ENCODE data around the gene PLOD1. TPM values are rescaled to one million over a fixed set of nuclear protein-coding genes. Genes with fewer than 3 reads are reported as not detected.

The PLOD1 gene
- total and polyA plus RNA-seq, 2 of the 13 experiments (the other 11 are each of a cell fraction or from before 2014, with no cell fraction given): 70.1 to 318 TPM

GRCh38 chr1:11908095-11908675, 26.3 kb upstream of the PLOD1 start (continued):
- TF ChIP-seq IRF9 (CRISPR knock-in tag; IDR thresholded peaks at IDR 0.05; ENCODE audit: borderline replicate concordance) (no peak), NR2F6 (IDR thresholded peaks at IDR 0.05) (peak; percentile 33; the same call in 1 of the 2 replicates), NR2F6 (CRISPR knock-in tag; IDR thresholded peaks at IDR 0.05) (peak; percentile 41), HMGXB4 (CRISPR knock-in tag; IDR thresholded peaks at IDR 0.05; ENCODE audit: borderline replicate concordance in 1 of 2, low read depth in 1 of 2) (peak; percentile 15 to 74; a peak in 3 of 4 replicates), ZNF713 (CRISPR knock-in tag; IDR thresholded peaks at IDR 0.05) (no peak), IRF2 (CRISPR knock-in tag; IDR thresholded peaks at IDR 0.05) (peak; percentile 98), HNRNPK (IDR thresholded peaks at IDR 0.05; ENCODE audit: low read depth, low read length, poor library complexity, severe bottlenecking) (no peak), ZMYM3 (CRISPR knock-in tag; IDR thresholded peaks at IDR 0.05) (no peak), ZKSCAN5 (CRISPR knock-in tag; IDR thresholded peaks at IDR 0.05) (no peak), KLF12 (CRISPR knock-in tag; IDR thresholded peaks at IDR 0.05; ENCODE audit: borderline replicate concordance) (peak; percentile 48; the same call in 1 of the 2 replicates), STAG1 (CRISPR knock-in tag; IDR thresholded peaks at IDR 0.05) (peak; percentile 10; the same call in 1 of the 2 replicates), ZNF274 (CRISPR knock-in tag; IDR thresholded peaks at IDR 0.05) (no peak), MTF1 (CRISPR knock-in tag; IDR thresholded peaks at IDR 0.05) (peak; percentile 93), CBFB (CRISPR knock-in tag; IDR thresholded peaks at IDR 0.05) (0 out of 2 replicates have a peak, but pooled peaks have one; percentile 42), IKZF5 (CRISPR knock-in tag; IDR thresholded peaks at IDR 0.05) (peak; percentile 82), TCF7 (IDR thresholded peaks at IDR 0.05; ENCODE audit: low read depth) (no peak), HCFC1 (IDR thresholded peaks at IDR 0.05; ENCODE audit: low read depth, low read length) (peak; percentile 44; the same call in 1 of the 2 replicates), ZNF460 (CRISPR knock-in tag; IDR thresholded peaks at IDR 0.05; ENCODE audit: borderline replicate concordance) (peak; percentile 31; the same call in 1 of the 2 replicates), ZC3H4 (CRISPR knock-in tag; IDR thresholded peaks at IDR 0.05; ENCODE audit: borderline replicate concordance) (peak; percentile 94), ZNF563 (CRISPR knock-in tag; IDR thresholded peaks at IDR 0.05) (no peak), BORCS8-MEF2B (CRISPR knock-in tag; IDR thresholded peaks at IDR 0.05) (no peak)
- TF ChIP-seq, protein P1, sequence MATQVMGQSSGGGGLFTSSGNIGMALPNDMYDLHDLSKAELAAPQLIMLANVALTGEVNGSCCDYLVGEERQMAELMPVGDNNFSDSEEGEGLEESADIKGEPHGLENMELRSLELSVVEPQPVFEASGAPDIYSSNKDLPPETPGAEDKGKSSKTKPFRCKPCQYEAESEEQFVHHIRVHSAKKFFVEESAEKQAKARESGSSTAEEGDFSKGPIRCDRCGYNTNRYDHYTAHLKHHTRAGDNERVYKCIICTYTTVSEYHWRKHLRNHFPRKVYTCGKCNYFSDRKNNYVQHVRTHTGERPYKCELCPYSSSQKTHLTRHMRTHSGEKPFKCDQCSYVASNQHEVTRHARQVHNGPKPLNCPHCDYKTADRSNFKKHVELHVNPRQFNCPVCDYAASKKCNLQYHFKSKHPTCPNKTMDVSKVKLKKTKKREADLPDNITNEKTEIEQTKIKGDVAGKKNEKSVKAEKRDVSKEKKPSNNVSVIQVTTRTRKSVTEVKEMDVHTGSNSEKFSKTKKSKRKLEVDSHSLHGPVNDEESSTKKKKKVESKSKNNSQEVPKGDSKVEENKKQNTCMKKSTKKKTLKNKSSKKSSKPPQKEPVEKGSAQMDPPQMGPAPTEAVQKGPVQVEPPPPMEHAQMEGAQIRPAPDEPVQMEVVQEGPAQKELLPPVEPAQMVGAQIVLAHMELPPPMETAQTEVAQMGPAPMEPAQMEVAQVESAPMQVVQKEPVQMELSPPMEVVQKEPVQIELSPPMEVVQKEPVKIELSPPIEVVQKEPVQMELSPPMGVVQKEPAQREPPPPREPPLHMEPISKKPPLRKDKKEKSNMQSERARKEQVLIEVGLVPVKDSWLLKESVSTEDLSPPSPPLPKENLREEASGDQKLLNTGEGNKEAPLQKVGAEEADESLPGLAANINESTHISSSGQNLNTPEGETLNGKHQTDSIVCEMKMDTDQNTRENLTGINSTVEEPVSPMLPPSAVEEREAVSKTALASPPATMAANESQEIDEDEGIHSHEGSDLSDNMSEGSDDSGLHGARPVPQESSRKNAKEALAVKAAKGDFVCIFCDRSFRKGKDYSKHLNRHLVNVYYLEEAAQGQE (IDR thresholded peaks at IDR 0.05; ENCODE audit: borderline replicate concordance in 1 of 2, low read depth in 1 of 2, low read length in 2 of 2): no peak
